C4-2B (cell line): ENCODE data around the gene RNF144A.

Experiments
- H3K27ac ChIP-seq: fragments of 450-650 bp; 2 replicates; pipeline ENCODE4 v1.5.1; 2017
- CTCF ChIP-seq: fragments of 450-650 bp; conservative IDR thresholded peaks from 2 replicates; pipeline ENCODE4 v1.5.1; 2017; ENCODE audit warnings: mild to moderate bottlenecking
- ZFX ChIP-seq: fragments of 450-650 bp; IDR thresholded peaks from 2 replicates; pipeline ENCODE4 v1.6.1; 2017

The RNF144A gene

DNA sequence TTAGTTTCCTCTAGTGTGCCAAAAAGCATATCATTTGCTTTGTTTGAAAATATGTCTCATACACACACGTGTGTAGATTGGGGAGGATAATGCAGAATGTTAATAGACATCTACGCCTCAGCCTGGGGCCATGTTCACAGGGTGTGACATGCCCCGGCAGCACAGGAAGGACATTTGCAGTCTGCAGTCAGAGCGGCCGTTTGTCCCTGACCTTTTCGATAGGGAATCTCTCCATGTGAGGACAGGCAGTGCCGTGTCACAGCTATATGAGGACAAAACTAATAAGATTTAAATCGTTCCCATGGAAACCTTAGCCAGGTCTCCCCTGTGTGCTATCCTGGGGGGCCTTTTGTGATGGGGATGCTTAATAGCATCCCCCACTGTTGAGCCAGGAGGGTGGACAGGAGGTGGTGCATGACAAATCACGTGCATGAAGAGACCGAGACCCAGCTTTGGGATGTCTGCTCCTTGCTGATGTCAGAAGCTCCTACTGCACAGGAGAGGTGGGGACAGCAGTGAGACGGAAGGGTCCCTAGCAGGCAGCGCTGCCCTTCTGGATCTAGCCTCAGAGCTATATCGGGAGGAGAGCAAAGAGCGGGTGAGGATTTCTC, 100.6 kb downstream of the RNF144A start:
- H3K27ac ChIP-seq: no peak overlapping the region
- TF ChIP-seq ZFX (no peak), CTCF (no peak)

GRCh38 chr2:7018282-7018701, 101.1 kb downstream of the RNF144A start:
- no peak overlapping the region for H3K27ac ChIP-seq
- TF ChIP-seq ZFX: no peak
- TF ChIP-seq CTCF: no peak

- no peak for TF ChIP-seq CTCF
- no peak for TF ChIP-seq ZFX
- H3K27ac ChIP-seq: no peak overlapping the region
Measured at GRCh38 chr2:7018767-7019166, 101.6 kb downstream of the RNF144A start.

DNA sequence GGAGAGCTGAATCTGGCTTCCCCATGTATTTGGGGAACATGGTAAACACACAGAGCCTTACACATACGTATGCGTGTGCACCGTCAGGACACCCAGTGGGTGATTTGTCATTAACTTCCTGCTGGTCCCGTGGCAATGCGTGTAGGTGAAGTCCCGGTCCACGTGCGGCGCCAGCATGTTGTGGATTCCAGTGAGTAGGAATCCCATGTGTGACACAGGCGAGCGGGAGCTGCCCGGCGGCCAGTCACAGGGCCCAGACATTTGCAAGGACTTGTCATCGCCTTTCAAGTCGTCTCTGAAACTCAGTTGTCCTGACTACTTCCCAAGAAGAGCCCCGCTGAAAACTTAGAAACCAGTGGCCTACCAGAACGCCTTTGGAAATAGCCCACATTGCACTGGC, 102.0 kb downstream of the RNF144A start:
- H3K27ac ChIP-seq: no peak overlapping the region
- TF ChIP-seq CTCF (no peak), ZFX (no peak)

DNA sequence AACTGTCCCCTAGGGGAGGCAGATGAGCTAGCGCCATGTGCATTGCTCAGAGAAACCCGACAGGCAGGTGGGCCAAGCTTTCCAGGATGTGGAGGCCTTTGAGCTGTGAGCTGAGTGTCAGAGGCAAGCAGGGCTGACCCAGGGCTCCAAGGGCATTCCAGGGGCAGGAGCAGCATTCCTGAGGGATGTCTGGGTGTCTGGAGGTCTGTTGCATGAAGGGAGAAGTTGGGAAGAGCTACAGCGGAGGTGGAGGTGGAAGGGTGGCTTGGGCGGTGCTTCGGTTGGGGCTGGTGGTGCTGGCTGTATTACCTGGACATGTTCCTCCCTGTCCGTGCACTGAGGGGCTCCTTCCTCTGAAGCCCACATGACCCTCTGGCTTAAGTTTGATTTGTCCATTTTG, 102.8 kb downstream of the RNF144A start:
- H3K27ac ChIP-seq: no peak overlapping the region
- no peak for TF ChIP-seq CTCF
- no peak for TF ChIP-seq ZFX

DNA sequence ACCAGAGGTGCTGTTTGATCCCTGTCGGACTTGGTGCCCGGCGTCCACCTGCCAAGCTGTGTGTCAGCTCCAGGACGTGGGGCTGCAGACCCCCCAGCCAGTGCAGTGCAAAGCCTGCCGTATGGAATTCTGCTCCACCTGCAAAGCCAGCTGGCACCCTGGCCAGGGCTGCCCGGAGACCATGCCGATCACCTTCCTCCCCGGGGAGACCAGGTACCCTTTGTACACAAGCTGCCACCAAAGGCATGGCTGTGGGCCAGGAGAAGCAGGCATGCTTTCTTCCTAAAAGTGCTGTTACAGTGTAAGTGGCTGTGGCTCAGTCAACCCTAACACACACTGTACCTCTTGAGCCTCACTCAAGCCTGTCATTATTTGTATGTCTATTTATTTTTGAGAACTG, 103.3 kb downstream of the RNF144A start:
- TF ChIP-seq ZFX: no peak
- no peak for TF ChIP-seq CTCF
- H3K27ac ChIP-seq: no peak overlapping the region

DNA sequence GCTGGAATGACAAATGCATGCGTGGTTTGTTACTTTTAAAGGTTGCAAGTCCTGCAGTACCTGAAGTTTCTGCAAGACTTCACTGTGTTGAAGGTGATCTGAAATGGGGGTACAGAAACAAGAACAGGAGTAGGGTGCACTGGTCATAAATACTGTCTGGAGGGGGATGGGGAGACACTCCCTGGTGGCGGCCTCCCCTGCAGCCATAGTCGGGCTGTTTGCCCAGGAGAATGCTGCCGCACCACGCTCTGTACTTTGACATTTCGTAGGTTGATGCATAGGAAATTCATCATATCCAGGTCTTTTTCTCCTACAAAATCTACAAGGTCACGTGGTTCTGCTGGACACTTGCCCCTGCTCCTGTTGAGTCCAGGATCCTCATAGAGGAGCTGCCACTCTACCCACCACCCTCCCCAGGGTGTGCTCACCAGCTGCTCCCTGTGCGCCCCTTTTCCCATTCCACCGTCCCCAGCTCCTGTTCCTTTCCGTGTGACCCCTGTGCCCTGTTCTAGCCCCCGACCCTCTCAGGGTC, 103.8 kb downstream of the RNF144A start:
- TF ChIP-seq CTCF (no peak), ZFX (no peak)
- no peak overlapping the region for H3K27ac ChIP-seq
